NT2/D1 (cell line): ENCODE measurements around the gene HYCC2.

ENCODE experiments used
- DNase-seq: peaks from one replicate; pipeline ENCODE4 v3.0.0-alpha.2; 2011; ENCODE audit warnings: low read depth, low spot score
- H3K27me3 ChIP-seq: 2 replicates; pipeline ENCODE4 v1.6.0; 2011; ENCODE audit warnings: mild to moderate bottlenecking; ENCODE audit not compliant: insufficient read length, insufficient read depth
- H3K36me3 ChIP-seq: 2 replicates; pipeline ENCODE4 v1.6.1; 2011; ENCODE audit warnings: mild to moderate bottlenecking, low read length, mixed read lengths; ENCODE audit not compliant: insufficient read depth, insufficient read length
- H3K4me1 ChIP-seq: 2 replicates; pipeline ENCODE4 v1.5.1; 2011; ENCODE audit not compliant: insufficient read depth, insufficient read length
- H3K4me3 ChIP-seq: 2 replicates; pipeline ENCODE4 v1.5.1; 2011; ENCODE audit warnings: low read depth; ENCODE audit not compliant: insufficient read length
- H3K9ac ChIP-seq: 2 replicates; pipeline ENCODE4 v1.6.0; 2011; ENCODE audit warnings: low read depth; ENCODE audit not compliant: insufficient read length
- H3K9me3 ChIP-seq: 2 replicates; pipeline ENCODE4 v1.5.1; 2011; ENCODE audit warnings: mild to moderate bottlenecking, low read length; ENCODE audit not compliant: insufficient read depth
- SUZ12 ChIP-seq: IDR thresholded peaks from 2 replicates; pipeline ENCODE4 v1.6.1; 2011; ENCODE audit not compliant: insufficient read length, insufficient read depth; ENCODE audit errors: extremely low read depth
- YY1 ChIP-seq: IDR thresholded peaks from 2 replicates; pipeline ENCODE4 v1.6.1; 2011; ENCODE audit not compliant: insufficient read length, insufficient read depth
- ZNF274 ChIP-seq: IDR thresholded peaks from 2 replicates; pipeline ENCODE4 v1.6.1; 2011; ENCODE audit warnings: mild to moderate bottlenecking, low read depth, low read length

HYCC2 gene

DNA sequence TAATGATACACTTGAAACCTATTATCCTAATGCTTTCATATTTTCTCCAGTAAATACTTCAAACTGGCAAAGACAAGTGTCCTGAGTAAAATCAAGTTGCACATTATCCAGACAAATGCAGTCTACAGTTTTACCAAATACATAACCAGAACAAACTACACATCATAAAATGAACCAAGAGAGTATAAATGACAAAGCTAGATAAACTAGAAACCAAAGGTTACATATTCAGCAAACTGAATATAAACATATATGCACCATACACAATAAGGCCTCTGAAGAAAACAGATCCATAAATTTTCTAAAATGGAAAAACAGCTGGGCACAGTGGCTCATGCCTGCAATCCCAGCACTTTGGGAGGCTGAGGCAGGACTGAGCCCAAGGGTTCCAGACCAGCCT lies 47.0 kb downstream of the HYCC2 start:
- H3K9ac ChIP-seq = no peak overlapping the region
- DNase-seq = no peak

DNA sequence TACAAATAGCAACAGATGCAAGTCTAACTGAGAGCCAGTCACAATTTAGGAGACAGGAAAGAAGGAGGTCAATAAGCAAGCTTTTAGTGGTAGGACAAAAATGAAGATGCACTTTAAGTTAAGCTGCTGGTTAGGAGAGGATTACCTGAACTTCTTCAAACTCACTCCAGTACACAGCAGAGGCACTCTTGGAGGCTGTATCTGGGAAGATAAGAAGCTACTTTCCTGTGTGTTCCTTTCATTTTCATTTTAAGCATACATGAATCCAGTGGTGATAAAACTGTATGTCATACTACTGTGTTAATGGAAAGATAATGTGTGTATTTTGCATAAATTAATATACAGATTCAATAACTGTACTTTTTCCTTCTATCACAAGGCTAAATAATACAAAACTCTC lies 49.6 kb downstream of the HYCC2 start:
- Histone ChIP-seq H3K36me3 (peaks cover 13% of the 10 kb centered on the region), H3K9me3 (no peaks in the 10 kb centered on the region), H3K4me3 (no peak overlapping the region), H3K27me3 (no peaks in the 10 kb centered on the region), H3K9ac (no peak overlapping the region), H3K4me1 (no peaks in the 10 kb centered on the region)
- no peak for DNase-seq
- TF ChIP-seq YY1 (no peak), ZNF274 (no peak)

More for the DNA sequence above, 47.0 kb downstream of the HYCC2 start:
- no peak for TF ChIP-seq SUZ12
- TF ChIP-seq ZNF274 = no peak
- TF ChIP-seq YY1 = no peak
- peaks cover 13% of the 10 kb centered on the region for H3K36me3 ChIP-seq
- no peak overlapping the region for H3K4me3 ChIP-seq
- H3K27me3 ChIP-seq = no peaks in the 10 kb centered on the region
- H3K9me3 ChIP-seq = no peaks in the 10 kb centered on the region
- H3K4me1 ChIP-seq = no peaks in the 10 kb centered on the region
